Mesothelial cell of epicardium (in vitro differentiated cells): ENCODE measurements around the gene MAGI2. TPM values are rescaled to one million over a fixed set of nuclear protein-coding genes. Genes with fewer than 3 reads are reported as not detected.

Experiments used
- DNase-seq, 2 experiments: peaks; one replicate each; pipeline ENCODE4 v3.0.0; 2021; ENCODE audit warnings: low spot score in 2 of 2; ENCODE audit not compliant: unreplicated experiment in 2 of 2
- H3K27ac Mint-ChIP-seq: 2 replicates; pipeline ENCODE4 v1.8.0; 2021; ENCODE audit warnings: mixed read lengths
- H3K27me3 Mint-ChIP-seq: 2 replicates; pipeline ENCODE4 v1.8.0; 2021; ENCODE audit warnings: low read depth, mixed read lengths
- H3K36me3 Mint-ChIP-seq: 2 replicates; pipeline ENCODE4 v1.8.0; 2021; ENCODE audit warnings: mixed read lengths
- H3K4me1 Mint-ChIP-seq: 2 replicates; pipeline ENCODE4 v1.8.0; 2021; ENCODE audit warnings: mixed read lengths
- H3K4me3 Mint-ChIP-seq: 2 replicates; pipeline ENCODE4 v1.8.0; 2021; ENCODE audit warnings: mild to moderate bottlenecking, moderate library complexity, mixed read lengths
- H3K9me3 Mint-ChIP-seq: 2 replicates; pipeline ENCODE4 v1.8.0; 2021; ENCODE audit warnings: mixed read lengths
- total RNA-seq: library from RNA; stranded (reverse); gene quantifications from 3 replicates; pipeline ENCODE4 v1.2.1, GENCODE V29; 2021
- TF ChIP-seq, protein P1 (sequence below): fragments of 200-600 bp; sonication (generic); IDR thresholded peaks from one replicate; pipeline ENCODE4 v1.5.0; 2021; ENCODE audit warnings: antibody characterized with exemption; ENCODE audit not compliant: unreplicated experiment

MAGI2 gene
- total RNA-seq, 1 donor from 2014 or later: 38.4 TPM

DNA sequence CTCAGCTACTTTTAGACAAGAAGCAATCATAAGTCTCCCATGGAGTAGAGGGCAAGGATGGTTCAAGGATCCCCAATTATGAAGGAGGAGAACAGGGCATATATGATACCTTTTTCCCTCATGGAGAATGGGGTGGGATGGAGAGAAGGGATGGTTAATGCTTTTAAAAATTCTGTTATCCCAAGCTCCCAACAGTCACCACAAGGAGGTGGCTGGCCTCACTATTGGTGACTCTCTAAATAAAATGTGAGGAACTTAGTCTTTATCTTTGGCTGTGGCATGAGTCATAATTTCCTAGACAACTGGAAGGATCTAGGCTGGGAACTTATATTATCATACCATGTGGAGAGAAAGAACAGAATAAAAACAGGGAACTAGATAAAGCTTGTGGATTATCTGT, 1357.9 kb downstream of the MAGI2 start:
- peaks cover 9% of the 10 kb centered on the region for H3K4me1 Mint-ChIP-seq
- no peak for DNase-seq
- no peak overlapping the region for H3K4me3 Mint-ChIP-seq
- no peaks in the 10 kb centered on the region for H3K36me3 Mint-ChIP-seq
- no peak overlapping the region for H3K27ac Mint-ChIP-seq
- TF ChIP-seq, protein P1, sequence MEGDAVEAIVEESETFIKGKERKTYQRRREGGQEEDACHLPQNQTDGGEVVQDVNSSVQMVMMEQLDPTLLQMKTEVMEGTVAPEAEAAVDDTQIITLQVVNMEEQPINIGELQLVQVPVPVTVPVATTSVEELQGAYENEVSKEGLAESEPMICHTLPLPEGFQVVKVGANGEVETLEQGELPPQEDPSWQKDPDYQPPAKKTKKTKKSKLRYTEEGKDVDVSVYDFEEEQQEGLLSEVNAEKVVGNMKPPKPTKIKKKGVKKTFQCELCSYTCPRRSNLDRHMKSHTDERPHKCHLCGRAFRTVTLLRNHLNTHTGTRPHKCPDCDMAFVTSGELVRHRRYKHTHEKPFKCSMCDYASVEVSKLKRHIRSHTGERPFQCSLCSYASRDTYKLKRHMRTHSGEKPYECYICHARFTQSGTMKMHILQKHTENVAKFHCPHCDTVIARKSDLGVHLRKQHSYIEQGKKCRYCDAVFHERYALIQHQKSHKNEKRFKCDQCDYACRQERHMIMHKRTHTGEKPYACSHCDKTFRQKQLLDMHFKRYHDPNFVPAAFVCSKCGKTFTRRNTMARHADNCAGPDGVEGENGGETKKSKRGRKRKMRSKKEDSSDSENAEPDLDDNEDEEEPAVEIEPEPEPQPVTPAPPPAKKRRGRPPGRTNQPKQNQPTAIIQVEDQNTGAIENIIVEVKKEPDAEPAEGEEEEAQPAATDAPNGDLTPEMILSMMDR: no peak
- H3K27me3 Mint-ChIP-seq: no peaks in the 10 kb centered on the region
- H3K9me3 Mint-ChIP-seq: peaks cover 19% of the 10 kb centered on the region

DNA sequence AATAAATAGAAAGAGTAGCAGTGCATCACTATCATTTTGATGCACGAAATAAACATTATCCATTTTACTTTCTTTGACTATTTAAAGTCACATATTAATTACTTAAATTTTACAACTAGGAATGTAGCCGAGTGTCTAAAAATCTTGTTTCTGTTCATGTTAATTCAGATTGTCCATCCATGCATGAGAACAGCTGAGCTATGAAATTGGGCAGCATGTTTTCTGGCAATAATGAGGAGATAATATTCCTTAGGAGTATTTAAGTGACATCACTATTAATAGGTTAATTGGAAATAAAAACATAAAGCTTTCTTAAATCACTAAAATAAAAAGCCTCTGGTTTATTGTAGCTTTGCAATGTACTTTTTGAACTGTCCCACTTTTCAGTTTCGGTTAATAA, 1361.1 kb downstream of the MAGI2 start:
- Mint-ChIP-seq H3K27me3 (no peaks in the 10 kb centered on the region), H3K36me3 (no peaks in the 10 kb centered on the region), H3K4me3 (no peak overlapping the region), H3K27ac (no peak overlapping the region), H3K9me3 (peaks cover 18% of the 10 kb centered on the region), H3K4me1 (peaks cover 6% of the 10 kb centered on the region)
- no peak for DNase-seq
- TF ChIP-seq, protein P1: no peak

DNA sequence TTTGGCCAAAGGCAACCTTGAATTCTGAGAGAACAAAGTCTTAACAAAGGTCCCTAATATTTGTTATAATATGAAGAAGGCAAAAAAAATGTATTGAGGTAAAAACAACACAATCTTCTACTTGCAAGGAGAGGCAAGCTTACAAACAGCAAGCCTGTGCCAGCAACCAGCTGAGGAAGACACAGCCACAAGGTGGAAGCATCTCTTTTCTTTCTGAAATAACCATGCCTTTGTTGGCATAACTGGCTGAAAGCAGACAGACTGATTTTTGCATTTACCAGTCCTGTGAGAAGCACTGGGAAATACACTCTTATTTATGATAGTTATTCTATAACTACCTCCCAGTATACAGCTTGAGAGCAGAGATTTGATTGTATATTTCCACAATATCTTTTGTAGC, 1362.9 kb downstream of the MAGI2 start:
- Mint-ChIP-seq H3K27me3 (no peaks in the 10 kb centered on the region), H3K27ac (no peak overlapping the region), H3K9me3 (peaks cover 4% of the 10 kb centered on the region), H3K4me1 (peaks cover 10% of the 10 kb centered on the region), H3K36me3 (no peaks in the 10 kb centered on the region), H3K4me3 (no peak overlapping the region)
- DNase-seq: no peak
- TF ChIP-seq, protein P1: no peak

DNA sequence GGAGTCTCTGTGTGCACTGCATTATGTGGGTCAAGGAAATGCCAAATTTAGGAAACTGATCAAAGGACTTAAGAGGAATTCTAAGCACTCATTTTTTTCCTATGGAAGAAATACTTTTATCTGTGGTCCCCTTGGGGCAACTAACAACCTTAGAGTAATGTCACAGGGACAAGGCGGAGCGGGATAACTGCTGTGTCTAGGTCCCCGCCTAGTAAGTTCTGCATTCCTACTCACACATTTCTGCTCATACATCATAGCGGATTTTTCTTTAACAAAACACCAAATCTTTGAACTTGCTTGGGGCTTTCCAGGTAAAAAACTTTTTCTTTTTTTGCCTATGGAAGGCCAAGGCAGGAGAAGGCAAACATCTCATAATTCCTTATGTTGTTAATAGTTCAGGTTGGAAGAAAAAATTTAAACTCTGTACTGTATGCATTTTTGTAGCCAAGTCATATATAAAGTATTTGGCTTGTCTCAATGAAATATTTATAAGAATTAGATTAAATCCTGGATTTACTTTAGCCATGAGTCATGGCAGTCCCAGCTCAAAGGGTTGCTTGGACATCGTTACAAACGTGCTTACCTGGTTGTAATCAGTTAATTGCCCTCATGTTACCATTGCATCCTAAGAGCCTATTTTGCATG, 1369.9 kb downstream of the MAGI2 start:
- no peak overlapping the region for H3K4me3 Mint-ChIP-seq
- no peaks in the 10 kb centered on the region for H3K27me3 Mint-ChIP-seq
- peaks cover 35% of the 10 kb centered on the region for H3K4me1 Mint-ChIP-seq
- no peaks in the 10 kb centered on the region for H3K36me3 Mint-ChIP-seq
- no peak for DNase-seq
- no peaks in the 10 kb centered on the region for H3K9me3 Mint-ChIP-seq
- H3K27ac Mint-ChIP-seq: peak overlapping the region; percentile 80
- TF ChIP-seq, protein P1: no peak

DNA sequence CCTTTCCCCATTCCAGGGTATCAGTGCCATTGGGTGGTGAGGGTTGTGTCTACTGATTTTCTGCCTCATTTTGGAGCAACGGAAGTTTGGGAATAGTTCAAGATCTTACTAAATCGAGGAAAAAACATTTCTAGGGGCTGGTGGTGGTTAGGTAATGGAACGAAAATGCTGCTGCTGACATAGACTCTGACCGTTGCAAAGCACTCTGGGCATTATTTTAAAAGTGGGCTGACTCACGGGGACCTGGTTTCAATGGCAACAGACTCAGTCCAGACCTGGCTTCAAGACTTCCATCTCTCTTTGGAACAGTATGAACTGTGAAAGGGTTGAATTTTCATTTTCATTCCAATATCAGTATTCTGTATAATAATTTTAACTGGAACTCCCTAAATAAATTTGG, 1370.9 kb downstream of the MAGI2 start:
- Mint-ChIP-seq H3K9me3 (no peaks in the 10 kb centered on the region), H3K27me3 (no peaks in the 10 kb centered on the region), H3K4me1 (peaks cover 37% of the 10 kb centered on the region), H3K4me3 (no peak overlapping the region), H3K36me3 (no peaks in the 10 kb centered on the region), H3K27ac (no peak overlapping the region)
- TF ChIP-seq, protein P1: no peak
- no peak for DNase-seq

DNA sequence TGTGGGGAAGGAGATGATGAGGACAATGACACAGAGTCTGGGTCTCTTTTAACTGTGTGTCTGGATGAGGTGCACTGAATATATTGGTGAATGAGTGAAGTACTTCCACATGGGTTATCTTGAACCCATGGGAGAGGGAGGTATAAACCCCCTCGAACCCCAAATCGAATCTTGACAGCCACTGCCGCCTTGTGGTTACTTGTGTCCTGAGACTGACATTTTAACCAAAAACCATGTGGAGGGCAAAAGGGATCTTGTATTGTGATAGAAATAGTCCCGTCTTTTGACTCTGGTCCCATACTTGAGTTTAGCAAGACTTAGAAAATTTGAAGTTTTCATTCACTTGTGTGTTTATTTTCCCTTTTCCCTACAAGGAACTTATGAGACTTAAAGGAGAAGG, 1371.6 kb downstream of the MAGI2 start:
- H3K27ac Mint-ChIP-seq: no peak overlapping the region
- peaks cover 32% of the 10 kb centered on the region for H3K4me1 Mint-ChIP-seq
- no peaks in the 10 kb centered on the region for H3K36me3 Mint-ChIP-seq

More for the DNA sequence above, 1371.6 kb downstream of the MAGI2 start:
- Mint-ChIP-seq H3K4me3 (no peak overlapping the region), H3K9me3 (no peaks in the 10 kb centered on the region), H3K27me3 (no peaks in the 10 kb centered on the region)
- no peak for DNase-seq
- TF ChIP-seq, protein P1: no peak
